Spleen (tissue), 13 donors: ENCODE data around the gene PDF. TPM values are rescaled to one million over a fixed set of nuclear protein-coding genes. Genes with fewer than 3 reads are reported as not detected.

Experiments used
- DNase-seq: peaks from one replicate; pipeline ENCODE4 v3.0.0-alpha.2; 2020
- H3K27ac ChIP-seq, 8 donors: fragments of 200-600 bp; sonication (generic) in 7 of 8; 1 replicate in 4 of 8; 2 replicates in 4 of 8; pipeline versions ENCODE4 v1.5.0 to v1.8.0; 2016 to 2021; ENCODE audit warnings: inconsistent platforms in 4 of 8, mild to moderate bottlenecking in 4 of 8, moderate library complexity in 1 of 8
- H3K27me3 ChIP-seq, 7 donors: fragments of 200-600 bp; sonication (generic) in 6 of 7; replicated peaks in 1 of 7; 1 replicate in 4 of 7; 2 replicates in 3 of 7; pipeline versions ENCODE4 v1.5.0 to v1.8.0; 2016 to 2021; ENCODE audit warnings: inconsistent platforms in 3 of 7, mild to moderate bottlenecking in 1 of 7
- H3K36me3 ChIP-seq, 6 donors: fragments of 200-600 bp; sonication (generic) in 5 of 6; 1 replicate in 4 of 6; 2 replicates in 2 of 6; pipeline versions ENCODE4 v1.5.0 to v1.8.0; 2016 to 2021; ENCODE audit warnings: inconsistent platforms in 2 of 6
- H3K4me1 ChIP-seq, 6 donors: fragments of 200-600 bp; sonication (generic) in 5 of 6; 1 replicate in 3 of 6; 2 replicates in 3 of 6; pipeline versions ENCODE4 v1.5.0 to v1.8.0; 2016 to 2021; ENCODE audit warnings: inconsistent platforms in 3 of 6
- H3K4me3 ChIP-seq, 8 donors: fragments of 200-600 bp; sonication (generic) in 7 of 8; 1 replicate in 4 of 8; 2 replicates in 4 of 8; pipeline versions ENCODE4 v1.5.0 to v1.8.0; 2016 to 2021; ENCODE audit warnings: inconsistent platforms in 4 of 8, mild to moderate bottlenecking in 4 of 8, moderate library complexity in 2 of 8
- H3K9me3 ChIP-seq, 8 donors: fragments of 200-600 bp; sonication (generic) in 7 of 8; 1 replicate in 4 of 8; 2 replicates in 4 of 8; pipeline versions ENCODE4 v1.5.0 to v1.8.0; 2016 to 2021; ENCODE audit warnings: inconsistent platforms in 4 of 8
- CTCF ChIP-seq, 11 experiments: fragments of 200-600 bp in 7 of 11; fragments of 450-650 bp in 4 of 11; sonication (generic) in 4 of 11; IDR thresholded peaks in 8 of 11; conservative IDR thresholded peaks in 3 of 11; 1 replicate in 7 of 11; 2 replicates in 4 of 11; pipeline versions ENCODE4 v1.4.0 to v1.8.0; 2016 to 2021; ENCODE audit warnings: antibody characterized with exemption in 11 of 11, inconsistent platforms in 4 of 11, mild to moderate bottlenecking in 1 of 11
- POLR2A ChIP-seq, 3 donors: fragments of 450-650 bp; IDR thresholded peaks; one replicate each; pipeline ENCODE4 v1.5.1; 2017; ENCODE audit warnings: antibody characterized with exemption in 3 of 3, mild to moderate bottlenecking in 1 of 3
- POLR2AphosphoS5 ChIP-seq, 3 donors: sonication (generic); formaldehyde crosslinking; IDR thresholded peaks; one replicate each; pipeline ENCODE4 v1.5.1; 2017; ENCODE audit warnings: antibody characterized with exemption in 3 of 3
- WGBS, 5 donors: extraction: QIAGEN DNeasy Blood & Tissue Kit in 3 of 5; methylation state at CpG; one replicate each; pipeline versions ENCODE4 v1.1.5 to v1.1.7; 2013 to 2018; 5-methylcytosine and 5-hydroxymethylcytosine counted together
- intact Hi-C: fragments of 100-400 bp; cut with DNase I; formaldehyde crosslinking; loops from one replicate; pipeline ENCODE4 v1.15.0; 2023; ENCODE audit warnings: low total_unique reads
- long read RNA-seq, 2 donors: transcript quantifications; one replicate each; lab custom pipeline, GENCODE V29; 2026
- polyA plus RNA-seq, 3 donors: library from polyadenylated mRNA; stranded (reverse); fragments of 200-250 nt; gene quantifications; one replicate each; pipeline ENCODE4 v1.2.1, GENCODE V29; 2013
- total RNA-seq, 7 donors: library from RNA; depleted of rRNA in 3 of 7; stranded (reverse); fragments of >200 nt in 3 of 7; fragmentation: NEBNext Ultra II Directional in 4 of 7; extraction: Animal tissue kit (Norgen Biotek cat#: 25700) in 4 of 7; gene quantifications; one replicate each; pipeline versions ENCODE4 v1.1.0 to v1.2.1, GENCODE V29; 2016 to 2021
- donor health status: healthy with polysubstance abuse.
- donor health status: DM: no; HTN: no; CAD: no; lungs with moderate emphysema.
- donor health status: DM: no; HTN: no; CAD: no.
- donor health status: Bipolar disorder and iron deficiency.
- donor health status: healthy.
- donor health status: DM: no; HTN: no; CAD: no.
- donor health status: DM: yes; HTN: yes; CAD: no.

PDF gene
- total RNA-seq (10 to 100 TPM in 3 of 7 donors, 1 to 10 TPM in 4; 7.1 to 18.5 (median 9.4) TPM), polyA plus RNA-seq (1 to 10 TPM; 2.4 to 7.1 (median 4.7) TPM)
- long read RNA-seq, donor 1, transcript PDF-201 (2 exons, 1,158 nt): major isoform, 5 of 5 reads
- long read RNA-seq, donor 1, partial matches to known transcripts: 0 of 5 reads
- long read RNA-seq, donor 1, other reads (novel, unspliced or antisense): 0 of 5 reads
- long read RNA-seq, donor 2, partial matches to known transcripts: 0 of 3 reads
- long read RNA-seq, donor 2, other reads (novel, unspliced or antisense): 0 of 3 reads

- WGBS, 5 donors: 0 to 1% (median 1%) methylated on average over 52 to 93 of the region's 93 CpGs
- intact Hi-C loops: no loop called here
- peak; percentile 98 for DNase-seq
- Histone ChIP-seq H3K27ac (peak within 1 kb of the TSS; percentile 73 to 96 (median 91)), H3K36me3 (peaks cover 0 to 75% (median 50%) of the 10 kb centered on the region in 6 donors), H3K27me3 (no peaks in the 10 kb centered on the region), H3K9me3 (no peaks in the 10 kb centered on the region), H3K4me3 (peak within 1 kb of the TSS; percentile 76 to 100 (median 99)), H3K4me1 (peaks cover 29 to 89% (median 60%) of the 10 kb centered on the region in 6 donors)
- TF ChIP-seq POLR2AphosphoS5 (IDR thresholded peaks at IDR 0.05) (peak; percentile 95 to 97 (median 96)), CTCF (IDR thresholded peaks at IDR 0.05 in 8 of 11, conservative IDR thresholded peaks at IDR 0.05 in 3 of 11) (peak in 3 of 11 experiments; percentile 20 to 44 (median 34)), POLR2A (IDR thresholded peaks at IDR 0.05) (peak in 1 of 3 donors; percentile 34)
These were observed at the start of gene PDF for GRCh38 chr16:69330286-69331109. Gene PDF, minus strand, starts transcription at chr16:69330588. Its CDS starts 18 bp downstream, at chr16:69330570.

GRCh38 chr16:69378760-69379159 is 48.4 kb upstream of the PDF start:
- 69 to 83% (median 79%) methylated on average over 1 of the region's 1 CpG for WGBS, 5 donors
- H3K9me3 ChIP-seq: no peaks in the 10 kb centered on the region
- TF ChIP-seq POLR2AphosphoS5 (IDR thresholded peaks at IDR 0.05): no peak
- no peak for TF ChIP-seq CTCF (IDR thresholded peaks at IDR 0.05 in 8 of 11, conservative IDR thresholded peaks at IDR 0.05 in 3 of 11)
- TF ChIP-seq POLR2A (IDR thresholded peaks at IDR 0.05): no peak
- DNase-seq: no peak
- H3K4me3 ChIP-seq: no peak overlapping the region
- intact Hi-C loops: no loop called here
- H3K36me3 ChIP-seq: peaks cover 0 to 86% (median 59%) of the 10 kb centered on the region in 6 donors
- peaks cover 5 to 55% (median 25%) of the 10 kb centered on the region in 6 donors for H3K4me1 ChIP-seq
- H3K27ac ChIP-seq: peak overlapping the region in 2 of 8 donors; percentile 1 to 40
- no peaks in the 10 kb centered on the region for H3K27me3 ChIP-seq

GRCh38 chr16:69378036-69378435 is 47.6 kb upstream of the PDF start:
- intact Hi-C loops: no loop called here
- 92 to 100% (median 94%) methylated on average over 1 of the region's 1 CpG for WGBS, 5 donors
- Histone ChIP-seq H3K36me3 (peaks cover 0 to 86% (median 55%) of the 10 kb centered on the region in 6 donors), H3K4me3 (no peak overlapping the region), H3K27ac (peak overlapping the region in 2 of 8 donors; percentile 2 to 40), H3K9me3 (no peaks in the 10 kb centered on the region), H3K4me1 (peaks cover 5 to 55% (median 20%) of the 10 kb centered on the region in 6 donors), H3K27me3 (no peaks in the 10 kb centered on the region)
- DNase-seq: no peak
- TF ChIP-seq POLR2A (IDR thresholded peaks at IDR 0.05): no peak
- TF ChIP-seq POLR2AphosphoS5 (IDR thresholded peaks at IDR 0.05): no peak
- no peak for TF ChIP-seq CTCF (IDR thresholded peaks at IDR 0.05 in 8 of 11, conservative IDR thresholded peaks at IDR 0.05 in 3 of 11)
